SK-N-SH treated with all-trans-retinoic acid at 6 μM for 48 hours (cell line): ENCODE results near the gene SHCBP1L.
"Not testable (repeated sequence)": the region's sequence is repeated elsewhere in the genome, so short reads cannot be mapped to it uniquely, and the experiment has no call there.

Experiments
- ARNTL ChIP-seq: fragments of 450-650 bp; formaldehyde crosslinking; IDR thresholded peaks from 2 replicates; pipeline ENCODE4 v1.5.0; 2020; ENCODE audit warnings: low read depth, mild to moderate bottlenecking, moderate library complexity, borderline replicate concordance
- BACH2 ChIP-seq: fragments of 250-450 bp; sonication (Bioruptor Pico); IDR thresholded peaks from 2 replicates; pipeline ENCODE4 v1.9.0; 2021; ENCODE audit warnings: mild to moderate bottlenecking, borderline replicate concordance
- CREB5 ChIP-seq: fragments of 250-450 bp; sonication (Bioruptor Pico); IDR thresholded peaks from 2 replicates; pipeline ENCODE4 v1.5.1; 2020; ENCODE audit warnings: low read depth, mild to moderate bottlenecking, moderate library complexity
- PATZ1 ChIP-seq: fragments of 250-450 bp; sonication (Bioruptor Pico); IDR thresholded peaks from 2 replicates; pipeline ENCODE4 v1.8.0; 2020; ENCODE audit warnings: mild to moderate bottlenecking, moderate library complexity, borderline replicate concordance
- POU6F1 ChIP-seq: fragments of 250-450 bp; sonication (Bioruptor Pico); IDR thresholded peaks from 2 replicates; pipeline ENCODE4 v1.8.0; 2021; ENCODE audit warnings: low read depth, mild to moderate bottlenecking, moderate library complexity, borderline replicate concordance
- RARB ChIP-seq: fragments of 250-450 bp; sonication (Bioruptor Pico); IDR thresholded peaks from 2 replicates; pipeline ENCODE4 v1.8.0; 2021; ENCODE audit warnings: mild to moderate bottlenecking, moderate library complexity
- TCF4 ChIP-seq: fragments of 250-450 bp; sonication (Bioruptor Pico); IDR thresholded peaks from 2 replicates; pipeline ENCODE4 v1.8.0; 2021; ENCODE audit warnings: mild to moderate bottlenecking, moderate library complexity, borderline replicate concordance
- ZFP3 ChIP-seq: fragments of 250-450 bp; sonication (Bioruptor Pico); IDR thresholded peaks from 2 replicates; pipeline ENCODE4 v1.5.0; 2020; ENCODE audit warnings: mild to moderate bottlenecking, moderate library complexity
- ZNF565 ChIP-seq: fragments of 450-650 bp; formaldehyde crosslinking; conservative IDR thresholded peaks from 2 replicates; pipeline ENCODE4 v1.5.0; 2020; ENCODE audit warnings: low read depth, mild to moderate bottlenecking, moderate library complexity
- ZNF8 ChIP-seq: fragments of 450-650 bp; formaldehyde crosslinking; IDR thresholded peaks from 2 replicates; pipeline ENCODE4 v1.5.0; 2020; ENCODE audit warnings: mild to moderate bottlenecking, moderate library complexity

- not testable (repeated sequence) for TF ChIP-seq BACH2 (CRISPR knock-in tag); ZNF565 (CRISPR knock-in tag); ARNTL; PATZ1 (CRISPR knock-in tag); ZFP3 (CRISPR knock-in tag); ZNF8 (CRISPR knock-in tag); TCF4 (CRISPR knock-in tag); CREB5 (CRISPR knock-in tag); POU6F1 (CRISPR knock-in tag); RARB
These were observed 10.8 kb downstream of the SHCBP1L start for GRCh38 chr1:182942145-182942544.
